GM12878 (cell line): ENCODE data around the gene ABHD6. TPM values are rescaled to one million over a fixed set of nuclear protein-coding genes. Genes with fewer than 3 reads are reported as not detected.
A peak's percentile ranks its signal among the peaks of the same experiment; 100 is the strongest.

ENCODE experiments used
- BHLHE40 ChIP-seq, 2 experiments: fragments of 450-650 bp in 1 of 2; IDR thresholded peaks; 2 replicates each; pipeline ENCODE4 v1.6.1; 2011 to 2017; ENCODE audit warnings: low read depth in 2 of 2, borderline replicate concordance in 1 of 2, improper control_type of control experiment in 1 of 2, low read length in 1 of 2, mild to moderate bottlenecking in 1 of 2
- CBFB ChIP-seq: IDR thresholded peaks from 2 replicates; pipeline ENCODE4 v1.6.1; 2016; ENCODE audit warnings: antibody characterized with exemption, low read depth
- CREM ChIP-seq: IDR thresholded peaks from 2 replicates; pipeline ENCODE4 v1.6.1; 2014; ENCODE audit warnings: antibody characterized with exemption, low read depth
- DPF2 ChIP-seq: fragments of 450-650 bp; IDR thresholded peaks from 2 replicates; pipeline ENCODE4 v1.6.1; 2017; ENCODE audit warnings: mild to moderate bottlenecking
- EP300 ChIP-seq, 2 experiments: fragments of 150-350 bp in 1 of 2; IDR thresholded peaks; 2 replicates each; pipeline ENCODE4 v1.6.1; 2011 to 2012; ENCODE audit warnings: low read depth in 2 of 2, low read length in 2 of 2, borderline replicate concordance in 1 of 2, improper control_type of control experiment in 1 of 2, inconsistent platforms in 1 of 2; ENCODE audit not compliant: control insufficient read depth in 1 of 2
- ESRRA ChIP-seq: IDR thresholded peaks from 2 replicates; pipeline ENCODE4 v1.6.1; 2012; ENCODE audit warnings: mild to moderate bottlenecking, low read length, improper control_type of control experiment
- FOS ChIP-seq: IDR thresholded peaks from 3 replicates; pipeline ENCODE4 v1.6.1; 2011; ENCODE audit warnings: borderline replicate concordance; ENCODE audit not compliant: insufficient read length; ENCODE audit errors: extremely low read depth
- GATAD2B ChIP-seq: fragments of 450-650 bp; conservative IDR thresholded peaks from 2 replicates; pipeline ENCODE4 v1.6.1; 2017; ENCODE audit warnings: low read depth, mild to moderate bottlenecking, moderate library complexity
- HDGF ChIP-seq: fragments of 450-650 bp; IDR thresholded peaks from 2 replicates; pipeline ENCODE4 v1.6.1; 2016; ENCODE audit warnings: antibody characterized with exemption
- IKZF1 ChIP-seq: fragments of 450-650 bp; conservative IDR thresholded peaks from 2 replicates; pipeline ENCODE4 v1.6.1; 2017; ENCODE audit warnings: antibody characterized with exemption, mild to moderate bottlenecking
- IKZF2 ChIP-seq, 2 experiments: fragments of 450-650 bp; IDR thresholded peaks; 2 replicates each; pipeline ENCODE4 v1.6.1; 2017; ENCODE audit warnings: mild to moderate bottlenecking in 2 of 2, moderate library complexity in 2 of 2
- IRF4 ChIP-seq: IDR thresholded peaks from 2 replicates; pipeline ENCODE4 v1.6.1; 2011; ENCODE audit warnings: low read depth, low read length
- LARP7 ChIP-seq: fragments of 450-650 bp; IDR thresholded peaks from 2 replicates; pipeline ENCODE4 v1.6.1; 2017; ENCODE audit warnings: mild to moderate bottlenecking
- MEF2B ChIP-seq: fragments of 450-650 bp; IDR thresholded peaks from 2 replicates; pipeline ENCODE4 v1.6.1; 2018; ENCODE audit warnings: mild to moderate bottlenecking, moderate library complexity; ENCODE audit not compliant: partially characterized antibody, poor library complexity, severe bottlenecking
- MTA2 ChIP-seq: fragments of 450-650 bp; IDR thresholded peaks from 2 replicates; pipeline ENCODE4 v1.6.1; 2016; ENCODE audit warnings: low read depth, mild to moderate bottlenecking, moderate library complexity
- NBN ChIP-seq: fragments of 450-650 bp; IDR thresholded peaks from 2 replicates; pipeline ENCODE4 v1.6.1; 2016
- NFYA ChIP-seq: IDR thresholded peaks from 2 replicates; pipeline ENCODE4 v1.6.1; 2011; ENCODE audit warnings: low read depth, mild to moderate bottlenecking, low read length, improper control_type of control experiment, borderline replicate concordance
- NR2F1 ChIP-seq: fragments of 450-650 bp; conservative IDR thresholded peaks from 2 replicates; pipeline ENCODE4 v1.6.1; 2017; ENCODE audit warnings: mild to moderate bottlenecking
- POLR2AphosphoS2 ChIP-seq: IDR thresholded peaks from 2 replicates; pipeline ENCODE4 v1.6.1; 2011; ENCODE audit warnings: low read depth, mild to moderate bottlenecking, low read length, improper control_type of control experiment, moderate library complexity
- RAD21 ChIP-seq: IDR thresholded peaks from 2 replicates; pipeline ENCODE4 v1.6.1; 2011; ENCODE audit warnings: mild to moderate bottlenecking, low read depth, low read length, moderate library complexity; ENCODE audit not compliant: insufficient read depth
- RB1 ChIP-seq: fragments of 450-650 bp; formaldehyde crosslinking; IDR thresholded peaks from 2 replicates; pipeline ENCODE4 v1.6.1; 2017; ENCODE audit warnings: mild to moderate bottlenecking, borderline replicate concordance
- RBBP5 ChIP-seq: fragments of 200-600 bp; sonication (generic); conservative IDR thresholded peaks from 2 replicates; pipeline ENCODE4 v1.6.1; 2016
- RUNX3 ChIP-seq: IDR thresholded peaks from 2 replicates; pipeline ENCODE4 v1.6.1; 2012; ENCODE audit warnings: low read length, inconsistent platforms
- STAT1 ChIP-seq: fragments of 450-650 bp; conservative IDR thresholded peaks from 2 replicates; pipeline ENCODE4 v1.6.1; 2014; ENCODE audit warnings: antibody characterized with exemption, mild to moderate bottlenecking
- TCF3 ChIP-seq: IDR thresholded peaks from 2 replicates; pipeline ENCODE4 v1.6.1; 2012; ENCODE audit warnings: low read depth, mild to moderate bottlenecking, low read length, borderline replicate concordance; ENCODE audit not compliant: insufficient read depth
- YY1 ChIP-seq: IDR thresholded peaks from 2 replicates; pipeline ENCODE4 v1.6.1; 2011; ENCODE audit warnings: low read depth, mild to moderate bottlenecking, low read length
- ZNF384 ChIP-seq: IDR thresholded peaks from 2 replicates; pipeline ENCODE4 v1.6.1; 2012; ENCODE audit warnings: low read depth, mild to moderate bottlenecking, low read length, improper control_type of control experiment, borderline replicate concordance
- ZNF687 ChIP-seq: fragments of 450-650 bp; IDR thresholded peaks from 2 replicates; pipeline ENCODE4 v1.6.1; 2017; ENCODE audit warnings: mild to moderate bottlenecking, moderate library complexity
- polyA plus RNA-seq, 11 experiments: library from polyadenylated mRNA; depleted of rRNA in 4 of 11; unstranded in 6 of 11; stranded (reverse) in 5 of 11; fragments of >200 nt; fragmentation: Nextera tagmentation in 4 of 11; fragmentation: Illumina TruSeq in 1 of 11; extraction: Ambion mirVana in 4 of 11; extraction: Trizol in 1 of 11; gene quantifications; 1 replicate in 1 of 11; 2 replicates in 10 of 11; pipeline versions ENCODE4 v1.2.1 to v1.2.3, GENCODE V29; 2011 to 2016; ENCODE audit warnings: inconsistent platforms in 2 of 11, missing spikeins in 2 of 11, low read depth in 1 of 11
- total RNA-seq, 4 experiments: library from RNA; depleted of rRNA in 3 of 4; stranded (reverse); fragments of >200 nt in 3 of 4; fragmentation: Illumina TruSeq in 1 of 4; extraction: Trizol in 1 of 4; gene quantifications; 2 replicates each; pipeline versions ENCODE4 v1.2.1 to v1.2.3, GENCODE V29; 2013 to 2021

The ABHD6 gene
- total and polyA plus RNA-seq, 10 of the 15 experiments (the other 5 are each of a cell fraction or from before 2014, with no cell fraction given): 1.4 to 33.2 (median 3.2) TPM

DNA sequence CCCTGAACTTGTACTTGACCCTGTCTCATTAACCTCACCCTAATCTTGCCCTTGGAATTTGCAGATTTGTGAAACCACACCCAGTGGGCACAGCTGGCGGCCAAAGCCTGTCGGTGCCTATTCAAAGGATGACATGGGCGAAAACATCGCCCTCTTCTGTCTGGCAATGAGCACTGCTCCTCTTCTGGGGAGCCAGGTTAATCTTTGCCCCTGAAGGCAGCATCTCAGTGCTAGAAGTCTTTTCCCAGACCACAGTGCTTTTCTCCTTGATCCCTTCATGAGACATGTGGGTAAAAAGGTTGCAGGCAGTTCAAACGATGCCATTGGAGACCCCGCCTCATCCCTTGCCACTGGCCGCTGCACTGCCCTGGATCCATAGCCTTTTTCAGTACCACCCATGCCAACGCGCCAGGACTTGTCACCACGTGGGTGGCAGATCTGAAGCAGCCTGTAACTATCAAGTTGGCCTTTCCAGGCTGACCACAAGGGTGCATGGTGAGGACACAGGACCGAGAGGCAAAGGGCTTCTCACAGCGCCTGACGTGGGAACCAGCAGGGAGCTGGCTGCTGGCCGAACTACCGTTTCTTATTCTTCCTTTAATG lies 20.3 kb upstream of the ABHD6 start (continued):
- TF ChIP-seq CBFB (no peak), IKZF1 (peak; percentile 77), GATAD2B (peak; percentile 88), NFYA (no peak), ZNF687 (peak; percentile 86), RAD21 (peak; percentile 74), MEF2B (peak; percentile 26), STAT1 (no peak), DPF2 (peak; percentile 51; the same call in 1 of the 2 replicates), LARP7 (0 out of 2 replicates have a peak, but pooled peaks have one; percentile 18), RB1 (peak; percentile 42; the same call in 1 of the 2 replicates), FOS (no peak), NBN (peak; percentile 65; the same call in 1 of the 2 replicates), RUNX3 (peak; percentile 63), ESRRA (peak; percentile 65; the same call in 1 of the 2 replicates), IRF4 (no peak), ZNF384 (0 out of 2 replicates have a peak, but pooled peaks have one; percentile 20), CREM (no peak), IKZF2 (IDR thresholded peaks at IDR 0.05) (peak; percentile 45 to 67; a peak in 3 of 4 replicates), BHLHE40 (IDR thresholded peaks at IDR 0.05; ENCODE audit: borderline replicate concordance in 1 of 2, low read depth in 2 of 2, low read length in 1 of 2) (0 out of 4 replicates have a peak, but pooled peaks of 1 of the 2 experiments have one; percentile 13), POLR2AphosphoS2 (no peak), RBBP5 (no peak), TCF3 (peak; percentile 56; the same call in 1 of the 2 replicates), EP300 (IDR thresholded peaks at IDR 0.05; ENCODE audit: borderline replicate concordance in 1 of 2, control insufficient read depth in 1 of 2, low read depth in 2 of 2, low read length in 2 of 2) (0 out of 4 replicates have a peak, but pooled peaks of 1 of the 2 experiments have one; percentile 19), HDGF (peak; percentile 68), MTA2 (peak; percentile 69; the same call in 1 of the 2 replicates), YY1 (peak; percentile 68; the same call in 1 of the 2 replicates), NR2F1 (peak; percentile 83)
